Keratinocyte (primary cell): ENCODE data around the gene VTI1A. TPM values are rescaled to one million over a fixed set of nuclear protein-coding genes. Genes with fewer than 3 reads are reported as not detected.

Source experiments
- DNase-seq: peaks from one replicate; pipeline ENCODE4 v3.0.0-alpha.2; 2011; ENCODE audit warnings: low read depth, missing footprints, low spot score
- FAIRE-seq: peaks from 2 replicates; lab custom pipeline; 2011; peaks lifted over from hg19 to GRCh38; lab: Jason Lieb, UNC
- H2AFZ ChIP-seq: 2 replicates; pipeline ENCODE4 v1.6.0; 2012; ENCODE audit warnings: low read length, control low read depth, inconsistent platforms; ENCODE audit not compliant: control insufficient read depth
- H3K27ac ChIP-seq: 2 replicates; pipeline ENCODE4 v1.5.1; 2011; ENCODE audit warnings: low read length; ENCODE audit not compliant: control insufficient read depth, insufficient read depth
- H3K27me3 ChIP-seq: 3 replicates; pipeline ENCODE4 v1.6.0; 2011; ENCODE audit warnings: low read length; ENCODE audit not compliant: control insufficient read depth, insufficient read depth; ENCODE audit errors: extremely low read depth
- H3K36me3 ChIP-seq, 2 experiments: 2 replicates in 1 of 2; 3 replicates in 1 of 2; pipeline ENCODE4 v1.5.1; 2011; ENCODE audit warnings: low read length in 2 of 2, mild to moderate bottlenecking in 1 of 2; ENCODE audit not compliant: control insufficient read depth in 2 of 2, insufficient read depth in 2 of 2; ENCODE audit errors: extremely low read depth in 1 of 2
- H3K4me1 ChIP-seq: 3 replicates; pipeline ENCODE4 v1.5.1; 2011; ENCODE audit warnings: low read length; ENCODE audit not compliant: control insufficient read depth, insufficient read depth; ENCODE audit errors: extremely low read depth
- H3K4me2 ChIP-seq: 3 replicates; pipeline ENCODE4 v1.6.0; 2011; ENCODE audit warnings: low read depth, low read length; ENCODE audit not compliant: control insufficient read depth, insufficient read depth; ENCODE audit errors: extremely low read depth
- H3K4me3 ChIP-seq, 3 experiments: fragments of 200-600 bp in 1 of 3; sonication (generic) in 1 of 3; 2 replicates in 2 of 3; 3 replicates in 1 of 3; pipeline ENCODE4 v1.5.1; 2011 to 2016; ENCODE audit warnings: low read length in 3 of 3, mild to moderate bottlenecking in 3 of 3, control low read depth in 2 of 3, inconsistent platforms in 1 of 3, low read depth in 1 of 3, mixed read lengths in 1 of 3, mixed run types in 1 of 3, moderate library complexity in 1 of 3; ENCODE audit not compliant: control insufficient read depth in 2 of 3, insufficient read depth in 2 of 3; ENCODE audit errors: extremely low read depth in 1 of 3
- H3K79me2 ChIP-seq: 2 replicates; pipeline ENCODE4 v1.6.0; 2012; ENCODE audit warnings: low read length; ENCODE audit not compliant: control insufficient read depth, insufficient read depth
- H3K9ac ChIP-seq: 3 replicates; pipeline ENCODE4 v1.6.0; 2011; ENCODE audit warnings: low read length; ENCODE audit not compliant: control insufficient read depth, insufficient read depth; ENCODE audit errors: extremely low read depth
- H3K9me1 ChIP-seq: 3 replicates; pipeline ENCODE4 v1.6.0; 2011; ENCODE audit warnings: low read length; ENCODE audit not compliant: control insufficient read depth, insufficient read depth; ENCODE audit errors: extremely low read depth
- H3K9me3 ChIP-seq: 2 replicates; pipeline ENCODE4 v1.5.1; 2012; ENCODE audit warnings: low read depth, low read length; ENCODE audit not compliant: control insufficient read depth
- H4K20me1 ChIP-seq: 3 replicates; pipeline ENCODE4 v1.6.0; 2011; ENCODE audit warnings: low read length; ENCODE audit not compliant: control insufficient read depth, insufficient read depth; ENCODE audit errors: extremely low read depth
- CTCF ChIP-seq, 3 experiments: IDR thresholded peaks in 1 of 3; conservative IDR thresholded peaks in 1 of 3; optimal IDR thresholded peaks in 1 of 3; 2 replicates in 2 of 3; 3 replicates in 1 of 3; pipeline versions ENCODE3 to v1.5.1; 2011; ENCODE audit warnings: low read length in 3 of 3, mild to moderate bottlenecking in 3 of 3, moderate library complexity in 2 of 3, control low read depth in 1 of 3, inconsistent platforms in 1 of 3; ENCODE audit not compliant: insufficient read depth in 2 of 3; ENCODE audit errors: extremely low read depth in 1 of 3
- EZH2 ChIP-seq: IDR thresholded peaks from one replicate; pipeline ENCODE4 v1.6.1; 2012; ENCODE audit warnings: inconsistent platforms, mild to moderate bottlenecking, low read length, moderate library complexity
- dilution Hi-C: fragments of 300-500 bp; cut with MboI; formaldehyde crosslinking; loops from one replicate; pipeline ENCODE4 v1.7.0; 2020; ENCODE audit warnings: low sequenced_read_pairs; ENCODE audit not compliant: extremely low pct_ligation_motif_present
- polyA plus RNA-seq, 5 experiments: library from polyadenylated mRNA; depleted of rRNA in 3 of 5; stranded (reverse) in 3 of 5; stranded (forward) in 1 of 5; unstranded in 1 of 5; fragments of >200 nt; gene quantifications; 1 replicate in 1 of 5; 2 replicates in 3 of 5; 3 replicates in 1 of 5; pipeline versions ENCODE4 v1.2.1 to v1.2.3, GENCODE V29; 2011 to 2012; ENCODE audit warnings: missing spikeins in 2 of 5, low read depth in 1 of 5, low replicate concordance in 1 of 5

The VTI1A gene
- polyA plus RNA-seq, 1 donor (not counting 4 experiments of a cell fraction or from before 2014, with no cell fraction given) = 18.5 TPM

DNA sequence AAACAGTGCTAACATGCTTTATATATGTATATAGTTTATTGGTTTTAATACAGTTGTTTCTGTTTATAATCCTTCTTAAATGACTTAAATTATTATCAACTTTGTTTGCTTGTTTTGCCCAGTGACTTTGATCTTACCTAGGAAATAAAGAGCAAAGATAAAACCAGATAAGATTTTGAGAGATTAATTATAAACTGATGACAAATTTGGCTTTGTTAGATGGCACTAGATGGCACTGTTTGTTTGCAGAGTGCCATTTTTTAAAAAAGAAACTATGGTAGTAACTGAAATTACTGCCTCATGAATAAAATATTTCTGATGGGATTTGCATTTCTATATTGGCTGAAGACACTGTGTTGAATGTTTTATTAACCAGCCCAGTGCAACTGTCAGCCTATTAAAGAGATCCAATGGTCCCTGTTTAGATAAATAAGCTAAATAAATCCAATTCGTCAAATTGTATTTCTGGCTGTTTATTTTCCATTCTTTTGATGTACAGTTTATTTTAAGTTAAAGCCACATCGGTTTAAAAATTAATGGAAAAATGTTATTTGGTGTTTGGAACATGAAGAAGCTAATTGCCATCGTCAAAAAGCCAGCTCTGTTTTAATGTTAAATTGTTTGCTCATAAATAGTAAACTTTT is 28.7 kb downstream of the VTI1A start:
- dilution Hi-C loops = no loop called here
- Histone ChIP-seq H3K9me3 (no peaks in the 10 kb centered on the region), H3K4me2 (no peak overlapping the region), H3K9ac (no peak overlapping the region), H3K4me1 (no peaks in the 10 kb centered on the region), H4K20me1 (no peaks in the 10 kb centered on the region), H3K4me3 (no peak overlapping the region), H3K9me1 (no peaks in the 10 kb centered on the region), H3K79me2 (peaks cover 2% of the 10 kb centered on the region), H3K36me3 (no peaks in the 10 kb centered on the region), H2AFZ (no peak overlapping the region), H3K27ac (no peak overlapping the region), H3K27me3 (no peaks in the 10 kb centered on the region)
- TF ChIP-seq EZH2 (no peak), CTCF (optimal IDR thresholded peaks at IDR 0.05 in 1 of 3, IDR thresholded peaks at IDR 0.05 in 1 of 3, conservative IDR thresholded peaks at IDR 0.05 in 1 of 3; ENCODE audit: extremely low read depth in 1 of 3, insufficient read depth in 2 of 3, low read length in 3 of 3) (peak in 2 of 3 experiments; percentile 26 to 32)
- no peak for FAIRE-seq
- no peak for DNase-seq

DNA sequence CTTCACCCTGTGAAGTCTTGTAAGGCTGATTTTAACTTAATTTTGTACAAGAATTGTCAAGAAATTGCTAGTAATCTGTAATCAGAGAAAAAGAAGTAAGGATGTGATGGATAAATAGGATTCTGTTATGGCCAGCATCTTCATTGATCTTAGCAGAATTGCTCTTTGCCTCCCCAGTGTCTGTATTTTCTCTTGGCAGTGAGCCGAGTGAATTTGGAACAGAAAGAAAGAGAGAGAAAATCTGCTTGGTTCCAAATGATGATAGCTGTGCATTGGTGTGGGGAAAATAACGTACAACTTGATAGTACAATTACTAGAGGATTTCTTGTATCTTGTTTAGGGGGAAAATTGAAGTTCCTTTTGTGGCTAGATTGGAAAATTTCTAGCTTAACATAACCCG is 34.6 kb downstream of the VTI1A start:
- H3K36me3 ChIP-seq = no peaks in the 10 kb centered on the region
- H3K27ac ChIP-seq = no peak overlapping the region
- H3K4me3 ChIP-seq = no peak overlapping the region
- dilution Hi-C loops = no loop called here
- H3K9me3 ChIP-seq = no peaks in the 10 kb centered on the region
- H3K9me1 ChIP-seq = no peaks in the 10 kb centered on the region
- peaks cover 2% of the 10 kb centered on the region for H3K79me2 ChIP-seq
- no peaks in the 10 kb centered on the region for H3K27me3 ChIP-seq
- FAIRE-seq (no peak), DNase-seq (no peak)
- no peaks in the 10 kb centered on the region for H4K20me1 ChIP-seq
- H3K4me2 ChIP-seq = no peak overlapping the region
- TF ChIP-seq EZH2 (no peak), CTCF (optimal IDR thresholded peaks at IDR 0.05 in 1 of 3, IDR thresholded peaks at IDR 0.05 in 1 of 3, conservative IDR thresholded peaks at IDR 0.05 in 1 of 3; ENCODE audit: extremely low read depth in 1 of 3, insufficient read depth in 2 of 3, low read length in 3 of 3) (no peak)
- no peak overlapping the region for H2AFZ ChIP-seq
- H3K9ac ChIP-seq = no peak overlapping the region
- no peaks in the 10 kb centered on the region for H3K4me1 ChIP-seq
